Transverse colon (tissue), 3 donors: ENCODE measurements around the gene OGT.

Experiments used
- CTCF ChIP-seq, 5 experiments: fragments of 200-600 bp in 3 of 5; fragments of 450-650 bp in 2 of 5; sonication (generic) in 3 of 5; IDR thresholded peaks; 1 replicate in 2 of 5; 2 replicates in 3 of 5; pipeline ENCODE4 v1.5.1; 2016 to 2017; ENCODE audit warnings: antibody characterized with exemption in 5 of 5, inconsistent platforms in 3 of 5, mild to moderate bottlenecking in 2 of 5, moderate library complexity in 1 of 5
- POLR2A ChIP-seq: fragments of 450-650 bp; IDR thresholded peaks from one replicate; pipeline ENCODE4 v1.6.1; 2016; ENCODE audit warnings: antibody characterized with exemption, mild to moderate bottlenecking, moderate library complexity

- TF ChIP-seq CTCF (IDR thresholded peaks at IDR 0.05): no peak
- TF ChIP-seq POLR2A: no peak
Observed at GRCh38 chrX:71623714-71624113, 90.8 kb downstream of the OGT start.
